CD14-positive monocyte (primary cell): ENCODE results near the gene ADM2. TPM values are rescaled to one million over a fixed set of nuclear protein-coding genes. Genes with fewer than 3 reads are reported as not detected.

Source experiments
- DNase-seq, 3 donors: peaks; one replicate each; pipeline ENCODE4 v3.0.0-alpha.2; 2011 to 2022
- H2AFZ ChIP-seq: 2 replicates; pipeline ENCODE4 v1.6.0; 2012; ENCODE audit warnings: mild to moderate bottlenecking, low read depth, low read length, inconsistent platforms; ENCODE audit not compliant: insufficient read depth, poor library complexity, severe bottlenecking
- H3K27ac ChIP-seq, 2 donors: 1 replicate in 1 of 2; 2 replicates in 1 of 2; pipeline ENCODE4 v1.5.1; 2012 to 2013; ENCODE audit warnings: low read length in 2 of 2, control low read depth in 1 of 2, inconsistent platforms in 1 of 2, low read depth in 1 of 2, mild to moderate bottlenecking in 1 of 2
- H3K27me3 ChIP-seq, 2 donors: one replicate each; pipeline versions ENCODE4 v1.6.0 to v1.6.1; 2011 to 2013; ENCODE audit warnings: low read length in 2 of 2; ENCODE audit not compliant: control insufficient read depth in 2 of 2, insufficient read depth in 2 of 2
- H3K36me3 ChIP-seq, 2 donors: replicated peaks in 1 of 2; 1 replicate in 1 of 2; 2 replicates in 1 of 2; pipeline versions ENCODE4 v1.5.1 to v1.6.1; 2012 to 2013; ENCODE audit warnings: low read length in 2 of 2, control low read depth in 1 of 2, inconsistent platforms in 1 of 2, mild to moderate bottlenecking in 1 of 2; ENCODE audit not compliant: insufficient read depth in 2 of 2, control insufficient read depth in 1 of 2
- H3K4me1 ChIP-seq, 2 donors: 1 replicate in 1 of 2; 2 replicates in 1 of 2; pipeline versions ENCODE4 v1.5.1 to v1.6.1; 2012 to 2013; ENCODE audit warnings: low read length in 2 of 2, control low read depth in 1 of 2, inconsistent platforms in 1 of 2, mild to moderate bottlenecking in 1 of 2, moderate library complexity in 1 of 2; ENCODE audit not compliant: insufficient read depth in 2 of 2, control insufficient read depth in 1 of 2
- H3K4me2 ChIP-seq: replicated peaks from 2 replicates; pipeline ENCODE3; 2012; ENCODE audit warnings: low read length, moderate library complexity, mild to moderate bottlenecking; ENCODE audit not compliant: poor library complexity, severe bottlenecking; ENCODE audit errors: extremely low read depth
- H3K4me3 ChIP-seq, 3 experiments: fragments of 200-600 bp in 1 of 3; sonication (generic) in 1 of 3; replicated peaks in 1 of 3; 1 replicate in 2 of 3; 2 replicates in 1 of 3; pipeline ENCODE4 v1.5.1; 2011 to 2013; ENCODE audit warnings: low read length in 3 of 3, mild to moderate bottlenecking in 3 of 3, control low read depth in 2 of 3, low read depth in 2 of 3, inconsistent platforms in 1 of 3, moderate library complexity in 1 of 3
- H3K79me2 ChIP-seq: 2 replicates; pipeline ENCODE4 v1.6.0; 2012; ENCODE audit warnings: mild to moderate bottlenecking, control low read depth, inconsistent platforms, low read length, moderate library complexity; ENCODE audit not compliant: insufficient read depth
- H3K9ac ChIP-seq: 2 replicates; pipeline ENCODE4 v1.6.0; 2017; ENCODE audit warnings: low read length, mild to moderate bottlenecking; ENCODE audit not compliant: insufficient read depth, poor library complexity, severe bottlenecking
- H3K9me3 ChIP-seq, 2 donors: replicated peaks in 1 of 2; 1 replicate in 1 of 2; 2 replicates in 1 of 2; pipeline versions ENCODE4 v1.5.1 to v1.6.1; 2012 to 2013; ENCODE audit warnings: low read length in 2 of 2, control low read depth in 1 of 2; ENCODE audit not compliant: control insufficient read depth in 1 of 2, insufficient read depth in 1 of 2
- H4K20me1 ChIP-seq: 2 replicates; pipeline ENCODE4 v1.6.0; 2012; ENCODE audit warnings: mild to moderate bottlenecking, low read length, control low read depth, moderate library complexity; ENCODE audit not compliant: insufficient read depth
- H3K27ac Mint-ChIP-seq, 7 donors: one replicate each; pipeline ENCODE4 v1.8.0; 2020; ENCODE audit warnings: mild to moderate bottlenecking in 7 of 7, mixed read lengths in 7 of 7, moderate library complexity in 6 of 7, inconsistent platforms in 2 of 7
- H3K27me3 Mint-ChIP-seq, 3 donors: one replicate each; pipeline ENCODE4 v1.8.0; 2021 to 2022; ENCODE audit warnings: low read depth in 3 of 3, mild to moderate bottlenecking in 3 of 3, mixed read lengths in 3 of 3, moderate library complexity in 3 of 3, inconsistent platforms in 1 of 3
- H3K36me3 Mint-ChIP-seq, 2 donors: one replicate each; pipeline ENCODE4 v1.8.0; 2020; ENCODE audit warnings: mixed read lengths in 2 of 2, inconsistent platforms in 1 of 2, mild to moderate bottlenecking in 1 of 2
- H3K4me1 Mint-ChIP-seq: one replicate; pipeline ENCODE4 v1.8.0; 2020; ENCODE audit warnings: mild to moderate bottlenecking, mixed read lengths
- H3K4me3 Mint-ChIP-seq, 2 donors: one replicate each; pipeline ENCODE4 v1.8.0; 2020; ENCODE audit warnings: mild to moderate bottlenecking in 2 of 2, mixed read lengths in 2 of 2, moderate library complexity in 1 of 2
- H3K9me3 Mint-ChIP-seq, 7 donors: one replicate each; pipeline ENCODE4 v1.8.0; 2020 to 2022; ENCODE audit warnings: mixed read lengths in 7 of 7, mild to moderate bottlenecking in 6 of 7, moderate library complexity in 6 of 7, inconsistent platforms in 2 of 7
- CTCF ChIP-seq: fragments of 200-600 bp; IDR thresholded peaks from one replicate; pipeline ENCODE4 v1.8.0; 2022; ENCODE audit warnings: antibody characterized with exemption, mild to moderate bottlenecking
- WGBS: methylation state at CpG from one replicate; pipeline ENCODE4 v1.1.5; 2013; ENCODE audit warnings: missing lambda C conversion rate; ENCODE audit not compliant: insufficient coverage; 5-methylcytosine and 5-hydroxymethylcytosine counted together
- intact Hi-C, 2 donors: fragments of 100-400 bp; cut with micrococcal nuclease; formaldehyde crosslinking; loops; one replicate each; pipeline versions ENCODE4 v1.15.0 to v1.15.1; 2023
- polyA plus RNA-seq, 3 donors: library from polyadenylated mRNA; depleted of rRNA in 1 of 3; unstranded in 2 of 3; stranded (reverse) in 1 of 3; fragments of 300-500 nt in 2 of 3; fragments of >200 nt in 1 of 3; fragmentation: Illumina TruSeq in 2 of 3; gene quantifications; 1 replicate in 2 of 3; 2 replicates in 1 of 3; pipeline ENCODE4 v1.2.3, GENCODE V29; 2012 to 2021

The ADM2 gene
- polyA plus RNA-seq, 3 donors = 0.05 TPM; not detected in 2

GRCh38 chr22:50506611-50507420 lies 25.5 kb downstream of the ADM2 start:
- no peaks in the 10 kb centered on the region for H4K20me1 ChIP-seq
- DNase-seq = peak in 1 of 3 donors; percentile 32
- H3K79me2 ChIP-seq = peaks cover 60% of the 10 kb centered on the region
- 58% methylated on average over 18 of the region's 21 CpGs for WGBS
- H3K27me3 Mint-ChIP-seq = peaks cover 0 to 5% (median 0%) of the 10 kb centered on the region in 3 donors
- peak overlapping the region; percentile 95 to 96 for H3K4me3 Mint-ChIP-seq
- H3K4me2 ChIP-seq = peak overlapping the region; percentile 98
- peaks cover 15 to 29% of the 10 kb centered on the region in 2 donors for H3K36me3 Mint-ChIP-seq
- peak overlapping the region; percentile 69 to 87 for H3K27ac ChIP-seq
- no peaks in the 10 kb centered on the region for H3K9me3 ChIP-seq
- no peaks in the 10 kb centered on the region for H3K27me3 ChIP-seq
- H3K4me1 Mint-ChIP-seq = peaks cover 20% of the 10 kb centered on the region
- H3K36me3 ChIP-seq = peaks cover 30 to 36% of the 10 kb centered on the region in 2 donors
- intact Hi-C loops = loop anchor here (2.0 to 5.0 kb wide), 4 partner anchors 55 to 122 kb away; partner anchors contain the start of genes ARSA (in 2 of the 2), CHKB (in 1 of the 2) and SYCE3 (in 1 of the 2)
- H3K9me3 Mint-ChIP-seq = no peaks in the 10 kb centered on the region
- H3K4me3 ChIP-seq = peak overlapping the region; percentile 92 to 98 (median 96)
- peak overlapping the region; percentile 84 for H3K9ac ChIP-seq
- peak overlapping the region; percentile 83 to 95 (median 90) for H3K27ac Mint-ChIP-seq
- peaks cover 19 to 26% of the 10 kb centered on the region in 2 donors for H3K4me1 ChIP-seq
- peak overlapping the region; percentile 82 for H2AFZ ChIP-seq
- no peak for TF ChIP-seq CTCF

- Histone ChIP-seq H3K4me3 (peak within 1 kb of the TSS; percentile 92 to 98 (median 96)), H3K4me2 (peak within 1 kb of the TSS; percentile 98), H3K4me1 (peaks cover 19 to 26% of the 10 kb centered on the region in 2 donors), H3K27me3 (no peaks in the 10 kb centered on the region), H3K9ac (peak within 1 kb of the TSS; percentile 84), H2AFZ (peak within 1 kb of the TSS; percentile 84), H4K20me1 (no peaks in the 10 kb centered on the region), H3K9me3 (no peaks in the 10 kb centered on the region), H3K27ac (peak within 1 kb of the TSS; percentile 78 to 87), H3K79me2 (peaks cover 67% of the 10 kb centered on the region), H3K36me3 (peaks cover 28 to 30% of the 10 kb centered on the region in 2 donors)
- Mint-ChIP-seq H3K27ac (peak within 1 kb of the TSS; percentile 86 to 97 (median 94)), H3K4me3 (peak within 1 kb of the TSS; percentile 95 to 96), H3K27me3 (peaks cover 0 to 5% (median 0%) of the 10 kb centered on the region in 3 donors), H3K9me3 (no peaks in the 10 kb centered on the region), H3K36me3 (peaks cover 13 to 28% of the 10 kb centered on the region in 2 donors), H3K4me1 (peaks cover 20% of the 10 kb centered on the region)
- TF ChIP-seq CTCF = no peak
- intact Hi-C loops = loop anchor here (2.0 to 5.0 kb wide), 4 partner anchors 55 to 121 kb away; partner anchors contain the start of genes ARSA (in 2 of the 2), CHKB (in 1 of the 2) and SYCE3 (in 1 of the 2)
- peak in 1 of 3 donors; percentile 83 for DNase-seq
- whole genome bisulfite sequencing = 1% methylated on average over 23 of the region's 62 CpGs
Observed at GRCh38 chr22:50507421-50507990, 26.2 kb downstream of the ADM2 start, which contains the start of gene LMF2. Gene LMF2, minus strand, starts transcription at chr22:50507702. Its CDS starts 27 bp downstream, at chr22:50507675.
